Esophagus squamous epithelium (tissue), 4 donors: ENCODE data around the gene NLK.

ENCODE experiments used
- POLR2A ChIP-seq, 4 donors: fragments of 450-650 bp; IDR thresholded peaks; one replicate each; pipeline ENCODE4 v1.6.1; 2017; ENCODE audit warnings: antibody characterized with exemption in 4 of 4, mild to moderate bottlenecking in 4 of 4, moderate library complexity in 3 of 4
- TF ChIP-seq, protein P1 (sequence below), 6 experiments: fragments of 450-650 bp in 4 of 6; fragments of 200-600 bp in 2 of 6; sonication (generic) in 2 of 6; IDR thresholded peaks; one replicate each; pipeline ENCODE4 v1.5.1; 2016 to 2019; ENCODE audit warnings: antibody characterized with exemption in 6 of 6, mild to moderate bottlenecking in 4 of 6, moderate library complexity in 4 of 6

DNA sequence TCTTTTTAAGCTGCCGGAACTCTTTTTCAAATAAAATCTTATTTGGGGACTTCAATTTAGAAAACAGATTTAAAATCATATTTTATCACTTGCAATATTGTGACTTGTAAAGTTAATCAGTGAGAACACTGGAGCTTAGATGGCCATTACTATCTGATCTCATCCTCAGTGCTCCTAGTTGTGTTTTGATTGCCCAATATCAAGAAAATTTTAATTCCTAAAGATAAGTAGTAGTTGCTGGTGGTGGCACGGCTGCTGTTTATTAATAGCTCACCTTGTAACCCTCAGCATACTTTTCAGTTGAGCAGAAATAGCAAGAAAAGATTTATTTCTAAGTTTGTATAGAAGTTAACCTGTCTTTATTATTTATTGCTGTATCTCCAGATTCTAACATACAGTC is 124.0 kb downstream of the NLK start:
- TF ChIP-seq, protein P1, sequence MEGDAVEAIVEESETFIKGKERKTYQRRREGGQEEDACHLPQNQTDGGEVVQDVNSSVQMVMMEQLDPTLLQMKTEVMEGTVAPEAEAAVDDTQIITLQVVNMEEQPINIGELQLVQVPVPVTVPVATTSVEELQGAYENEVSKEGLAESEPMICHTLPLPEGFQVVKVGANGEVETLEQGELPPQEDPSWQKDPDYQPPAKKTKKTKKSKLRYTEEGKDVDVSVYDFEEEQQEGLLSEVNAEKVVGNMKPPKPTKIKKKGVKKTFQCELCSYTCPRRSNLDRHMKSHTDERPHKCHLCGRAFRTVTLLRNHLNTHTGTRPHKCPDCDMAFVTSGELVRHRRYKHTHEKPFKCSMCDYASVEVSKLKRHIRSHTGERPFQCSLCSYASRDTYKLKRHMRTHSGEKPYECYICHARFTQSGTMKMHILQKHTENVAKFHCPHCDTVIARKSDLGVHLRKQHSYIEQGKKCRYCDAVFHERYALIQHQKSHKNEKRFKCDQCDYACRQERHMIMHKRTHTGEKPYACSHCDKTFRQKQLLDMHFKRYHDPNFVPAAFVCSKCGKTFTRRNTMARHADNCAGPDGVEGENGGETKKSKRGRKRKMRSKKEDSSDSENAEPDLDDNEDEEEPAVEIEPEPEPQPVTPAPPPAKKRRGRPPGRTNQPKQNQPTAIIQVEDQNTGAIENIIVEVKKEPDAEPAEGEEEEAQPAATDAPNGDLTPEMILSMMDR (IDR thresholded peaks at IDR 0.05) = no peak
- no peak for TF ChIP-seq POLR2A (IDR thresholded peaks at IDR 0.05)
